PC-9 (cell line): ENCODE results near the gene RNASE9.

ENCODE experiments used
- EZH2 ChIP-seq: fragments of 200-600 bp; sonication (generic); IDR thresholded peaks from 2 replicates; pipeline ENCODE4 v1.8.0; 2017; ENCODE audit warnings: antibody characterized with exemption, low read depth
- TF ChIP-seq, protein P1 (sequence below): fragments of 200-600 bp; sonication (generic); conservative IDR thresholded peaks from 2 replicates; pipeline ENCODE4 v1.6.1; 2017; ENCODE audit warnings: mixed run types, antibody characterized with exemption, mild to moderate bottlenecking, moderate library complexity

DNA sequence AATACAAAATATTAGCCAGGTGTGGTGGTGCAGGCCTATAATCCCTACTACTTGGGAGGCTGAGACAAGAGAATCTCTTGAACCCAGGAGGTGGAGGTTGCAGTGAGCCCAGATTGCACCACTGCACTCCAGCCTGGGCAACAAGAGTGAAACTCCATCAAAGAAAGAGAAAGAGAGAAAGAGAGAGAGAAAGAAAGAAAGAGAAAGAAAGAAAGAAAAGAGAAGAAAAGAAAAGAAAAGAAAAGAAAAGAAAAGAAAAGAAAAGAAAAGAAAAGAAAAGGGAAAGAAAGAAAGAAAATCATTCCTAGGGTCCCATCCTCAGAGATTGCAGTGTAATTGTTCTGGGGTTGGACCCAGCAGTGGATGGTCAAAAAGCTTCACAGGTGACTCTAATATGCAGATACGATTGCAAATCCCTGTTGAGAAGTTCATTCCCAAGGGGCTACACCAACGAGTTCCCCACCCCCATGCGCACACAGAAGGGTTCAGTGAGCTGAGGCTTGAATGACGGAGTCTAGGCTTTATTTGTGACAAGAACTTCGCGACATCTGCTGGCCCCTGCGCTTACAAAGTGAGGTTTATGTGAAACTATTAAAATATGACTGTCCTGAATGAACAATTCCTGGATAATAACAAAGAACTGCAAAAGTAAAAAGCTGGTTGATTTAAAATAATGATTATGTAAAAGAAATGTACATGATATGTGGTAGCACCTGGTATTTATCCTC, 47.7 kb upstream of the RNASE9 start:
- TF ChIP-seq EZH2: no peak
- TF ChIP-seq, protein P1, sequence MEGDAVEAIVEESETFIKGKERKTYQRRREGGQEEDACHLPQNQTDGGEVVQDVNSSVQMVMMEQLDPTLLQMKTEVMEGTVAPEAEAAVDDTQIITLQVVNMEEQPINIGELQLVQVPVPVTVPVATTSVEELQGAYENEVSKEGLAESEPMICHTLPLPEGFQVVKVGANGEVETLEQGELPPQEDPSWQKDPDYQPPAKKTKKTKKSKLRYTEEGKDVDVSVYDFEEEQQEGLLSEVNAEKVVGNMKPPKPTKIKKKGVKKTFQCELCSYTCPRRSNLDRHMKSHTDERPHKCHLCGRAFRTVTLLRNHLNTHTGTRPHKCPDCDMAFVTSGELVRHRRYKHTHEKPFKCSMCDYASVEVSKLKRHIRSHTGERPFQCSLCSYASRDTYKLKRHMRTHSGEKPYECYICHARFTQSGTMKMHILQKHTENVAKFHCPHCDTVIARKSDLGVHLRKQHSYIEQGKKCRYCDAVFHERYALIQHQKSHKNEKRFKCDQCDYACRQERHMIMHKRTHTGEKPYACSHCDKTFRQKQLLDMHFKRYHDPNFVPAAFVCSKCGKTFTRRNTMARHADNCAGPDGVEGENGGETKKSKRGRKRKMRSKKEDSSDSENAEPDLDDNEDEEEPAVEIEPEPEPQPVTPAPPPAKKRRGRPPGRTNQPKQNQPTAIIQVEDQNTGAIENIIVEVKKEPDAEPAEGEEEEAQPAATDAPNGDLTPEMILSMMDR: no peak
